NOMO-1 (cell line): ENCODE results near the gene MVB12B.
"Not testable (repeated sequence)": the region's sequence is repeated elsewhere in the genome, so short reads cannot be mapped to it uniquely, and the experiment has no call there.

ENCODE experiments used
- DNase-seq, 2 experiments: peaks; one replicate each; lab custom pipeline; 2025; ENCODE audit not compliant: unreplicated experiment in 2 of 2; lab: John Stamatoyannopoulos, UW

Gene MVB12B

GRCh38 chr9:126326228-126327005, at the start of gene MVB12B:
TSS of gene MVB12B (plus strand) at chr9:126326829. CDS start at chr9:126326930, 101 bp downstream.
- peak in 1 of 2 experiments; percentile 30 for DNase-seq

GRCh38 chr9:126283799-126284465, 42.7 kb upstream of the MVB12B start:
- DNase-seq = no peak

GRCh38 chr9:126285652-126286051, 41.0 kb upstream of the MVB12B start:
- DNase-seq = not testable (repeated sequence)

GRCh38 chr9:126287166-126287866, 39.3 kb upstream of the MVB12B start:
- DNase-seq = no peak

GRCh38 chr9:126290871-126291270, 35.8 kb upstream of the MVB12B start:
- no peak for DNase-seq

GRCh38 chr9:126291925-126292324, 34.7 kb upstream of the MVB12B start:
- no peak for DNase-seq

- no peak for DNase-seq
Observed at GRCh38 chr9:126292736-126293521, 33.7 kb upstream of the MVB12B start.

DNA sequence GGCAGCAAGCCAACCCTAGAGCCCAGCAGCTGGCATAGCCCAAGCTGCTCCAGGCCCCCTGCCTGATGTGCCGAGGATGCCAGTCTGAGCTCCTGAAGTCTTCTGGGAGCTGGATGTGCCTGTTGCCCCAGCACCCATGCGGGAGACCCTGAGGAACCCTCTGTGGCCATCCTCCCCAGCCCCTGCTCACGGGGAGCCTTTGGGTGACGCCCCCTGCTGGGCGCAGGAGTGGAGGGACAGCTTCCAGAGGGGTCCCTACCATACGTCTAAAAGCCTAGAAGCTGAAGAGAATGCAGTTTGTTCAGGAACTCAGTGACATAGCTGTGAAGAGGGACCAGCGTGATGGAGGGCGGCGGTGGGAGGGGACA, 33.1 kb upstream of the MVB12B start:
- DNase-seq = no peak

DNA sequence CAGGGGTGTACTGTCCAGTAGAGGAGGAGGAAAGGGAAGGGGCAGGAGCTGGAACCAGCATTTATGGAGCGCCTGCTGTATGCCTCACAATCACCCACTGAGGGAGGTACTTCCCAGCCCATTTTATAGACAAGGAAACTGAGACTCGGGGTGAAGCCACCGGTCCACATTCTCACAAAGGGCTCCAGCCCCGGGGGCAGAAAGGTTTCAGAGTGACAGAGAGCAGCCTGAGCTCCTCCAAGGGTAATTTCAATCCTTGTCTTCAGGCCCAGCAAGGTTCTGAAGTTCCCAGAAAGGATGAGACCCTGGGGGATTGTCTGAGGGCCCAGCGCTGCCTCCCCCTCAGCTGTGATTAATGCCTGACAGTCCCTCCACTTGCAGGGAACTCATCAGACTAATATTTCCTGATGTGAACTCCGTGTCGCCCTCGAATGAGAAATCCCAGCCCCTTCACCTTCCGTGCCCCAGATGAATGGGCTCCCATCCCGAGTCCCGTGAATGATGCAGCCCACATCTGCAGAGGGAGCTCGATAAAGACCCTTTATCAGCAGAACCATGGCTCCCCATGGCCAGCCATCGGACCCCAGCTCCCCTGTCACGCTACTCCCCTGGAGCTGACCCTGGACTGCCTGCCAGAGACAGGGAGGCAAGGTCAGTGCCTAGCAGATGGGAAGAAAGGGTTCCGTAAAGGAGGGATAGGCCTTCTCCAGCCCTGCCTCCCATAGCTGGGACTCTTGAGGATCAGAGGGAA, 32.1 kb upstream of the MVB12B start:
- no peak for DNase-seq

DNA sequence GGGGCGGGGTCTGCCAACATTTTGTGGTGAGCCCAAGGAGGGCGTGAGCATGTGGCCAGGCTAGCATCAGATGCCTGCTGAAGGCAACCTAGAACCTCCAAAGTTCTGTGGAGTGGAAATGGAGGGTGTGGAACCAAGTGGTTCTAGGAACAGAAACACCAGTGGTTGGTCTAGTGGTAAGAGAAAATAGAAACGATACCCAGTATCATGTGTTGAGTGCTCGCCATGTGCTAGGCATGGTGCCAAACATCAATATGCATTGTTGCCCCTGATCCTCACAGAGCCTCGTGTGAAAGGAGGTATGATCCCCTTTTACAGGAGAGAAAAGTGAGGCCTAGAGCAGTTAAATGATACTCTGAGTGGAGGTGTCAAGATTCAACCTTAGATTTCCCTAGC, 31.5 kb upstream of the MVB12B start:
- DNase-seq = no peak

- DNase-seq = no peak
Observed at GRCh38 chr9:126295516-126295915, 31.1 kb upstream of the MVB12B start.

- DNase-seq = no peak
Observed at GRCh38 chr9:126295936-126296600, 30.6 kb upstream of the MVB12B start.

GRCh38 chr9:126296687-126297086, 29.9 kb upstream of the MVB12B start:
- no peak for DNase-seq

DNA sequence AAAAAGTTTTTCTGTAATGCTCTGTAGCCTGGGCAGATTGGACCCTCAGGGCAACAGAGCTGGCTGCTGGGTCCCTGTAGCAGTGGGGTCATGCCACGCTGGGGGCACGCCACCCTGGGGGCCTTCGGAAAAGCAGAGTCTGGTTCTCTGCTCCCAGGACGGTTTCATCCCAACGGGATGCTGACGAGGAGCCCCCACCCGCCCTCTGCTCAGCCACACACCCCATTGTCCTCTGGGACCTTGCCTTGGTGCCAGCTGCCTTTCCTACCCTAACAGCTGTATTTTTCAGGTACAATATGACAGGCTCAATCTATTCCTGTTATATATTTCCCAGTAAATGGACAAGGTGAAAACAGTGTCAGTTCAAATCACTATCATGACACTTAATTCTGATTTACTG, 29.0 kb upstream of the MVB12B start:
- DNase-seq = no peak

DNA sequence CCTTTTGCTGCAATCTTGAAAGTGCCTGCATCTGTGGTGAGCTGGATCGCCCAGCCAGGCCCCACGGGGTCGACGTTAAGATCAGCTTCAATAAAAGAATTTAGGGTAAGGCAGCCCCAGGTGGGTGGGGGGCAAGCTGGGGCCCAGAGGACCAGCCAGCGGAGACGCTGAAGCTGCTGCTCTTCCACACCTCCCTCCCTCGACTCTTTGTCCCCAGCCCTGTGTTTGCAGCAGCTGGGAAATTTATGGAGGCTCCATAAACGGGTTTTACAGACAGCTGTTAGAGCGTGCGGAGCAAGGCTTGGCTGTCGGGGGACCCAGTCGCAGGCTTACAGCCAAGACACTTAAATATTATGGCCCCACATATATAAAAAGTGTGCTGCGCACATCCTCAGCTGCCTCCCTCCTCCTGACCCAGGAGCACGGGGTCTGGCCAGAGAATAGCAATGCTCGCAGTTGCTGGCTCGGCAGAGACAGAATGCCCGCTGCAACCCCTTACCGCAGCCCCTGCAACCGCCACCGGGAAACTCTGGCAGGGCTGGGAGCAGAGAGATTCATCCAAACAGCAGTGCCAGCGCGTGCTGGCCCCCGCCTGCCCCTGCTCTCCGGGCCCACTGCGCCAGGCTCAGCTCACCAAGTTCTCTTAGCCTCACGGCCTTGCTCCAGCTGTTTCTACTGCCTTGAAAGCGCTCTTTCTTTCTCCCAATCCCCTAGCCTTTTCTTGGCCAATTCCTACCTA, 28.4 kb upstream of the MVB12B start:
- no peak for DNase-seq

- no peak for DNase-seq
Observed at GRCh38 chr9:126299706-126300276, 26.8 kb upstream of the MVB12B start.

GRCh38 chr9:126301196-126301595, 25.4 kb upstream of the MVB12B start:
- DNase-seq = no peak

GRCh38 chr9:126301985-126302603, 24.5 kb upstream of the MVB12B start:
- peak; percentile 44 to 66 for DNase-seq
